HG03159 (cell line): ENCODE data around the gene CLRN1.
A peak's percentile ranks its signal among the peaks of the same experiment; 100 is the strongest.

Experiments used
- ATAC-seq: cut with Tn5 transposase; IDR thresholded peaks from one replicate; pipeline ENCODE4 v1.9.1; 2021; ENCODE audit warnings: mild to moderate bottlenecking, moderate library complexity; ENCODE audit not compliant: unreplicated experiment

Gene CLRN1

GRCh38 chr3:150925751-150926201 lies 46.8 kb downstream of the CLRN1 start:
- peak; percentile 95 for ATAC-seq

- ATAC-seq: no peak
These were observed 49.9 kb downstream of the CLRN1 start for GRCh38 chr3:150922611-150923010.

GRCh38 chr3:150921209-150921608 lies 51.3 kb downstream of the CLRN1 start:
- no peak for ATAC-seq

GRCh38 chr3:150920236-150920635 lies 52.3 kb downstream of the CLRN1 start:
- ATAC-seq: no peak

GRCh38 chr3:150917951-150918350 lies 54.6 kb downstream of the CLRN1 start:
- ATAC-seq: no peak

GRCh38 chr3:150913133-150913922 lies 59.2 kb downstream of the CLRN1 start:
- ATAC-seq: peak; percentile 28

GRCh38 chr3:150912501-150912900 lies 60.0 kb downstream of the CLRN1 start:
- ATAC-seq: peak; percentile 61

GRCh38 chr3:150911771-150912170 lies 60.8 kb downstream of the CLRN1 start:
- ATAC-seq: no peak

- no peak for ATAC-seq
These were observed 66.1 kb downstream of the CLRN1 start for GRCh38 chr3:150906461-150906860.

- ATAC-seq: no peak
These were observed 66.8 kb downstream of the CLRN1 start for GRCh38 chr3:150905746-150906145.

- no peak for ATAC-seq
These were observed 67.2 kb downstream of the CLRN1 start, which contains the start of gene MINDY4B for GRCh38 chr3:150905339-150905738. Gene MINDY4B, minus strand, starts transcription at chr3:150905439. Its CDS starts 0 bp downstream, at chr3:150905439.

GRCh38 chr3:150902988-150903387 lies 69.5 kb downstream of the CLRN1 start:
- ATAC-seq: no peak

GRCh38 chr3:150901793-150902192 lies 70.7 kb downstream of the CLRN1 start:
- no peak for ATAC-seq

- no peak for ATAC-seq
These were observed 73.4 kb downstream of the CLRN1 start for GRCh38 chr3:150899141-150899540.

- ATAC-seq: no peak
These were observed 74.3 kb downstream of the CLRN1 start for GRCh38 chr3:150898046-150898754.

- no peak for ATAC-seq
These were observed 74.9 kb downstream of the CLRN1 start for GRCh38 chr3:150897592-150897991.

- ATAC-seq: no peak
These were observed 81.7 kb downstream of the CLRN1 start for GRCh38 chr3:150890831-150891230.

- ATAC-seq: no peak
These were observed 82.2 kb downstream of the CLRN1 start for GRCh38 chr3:150890295-150890694.

- no peak for ATAC-seq
These were observed 83.4 kb downstream of the CLRN1 start for GRCh38 chr3:150889106-150889505.

GRCh38 chr3:150887031-150887430 lies 85.5 kb downstream of the CLRN1 start:
- ATAC-seq: no peak

GRCh38 chr3:150885535-150885934 lies 87.0 kb downstream of the CLRN1 start:
- ATAC-seq: no peak

GRCh38 chr3:150878996-150879575 lies 93.4 kb downstream of the CLRN1 start:
- no peak for ATAC-seq
